SJCRH30 (cell line): ENCODE results near the gene DNAJC17. TPM values are rescaled to one million over a fixed set of nuclear protein-coding genes. Genes with fewer than 3 reads are reported as not detected.
A peak's percentile ranks its signal among the peaks of the same experiment; 100 is the strongest.

Experiments
- DNase-seq, 2 experiments: peaks; one replicate each; pipeline ENCODE4 v3.0.0-alpha.2; 2015 to 2020
- H3K27ac ChIP-seq: fragments of 250-450 bp; sonication (Bioruptor Pico); 2 replicates; pipeline ENCODE4 v1.5.1; 2020; ENCODE audit warnings: mild to moderate bottlenecking, moderate library complexity
- H3K27me3 ChIP-seq: fragments of 250-450 bp; sonication (Bioruptor Pico); 2 replicates; pipeline ENCODE4 v1.5.1; 2020; ENCODE audit warnings: mild to moderate bottlenecking, moderate library complexity
- H3K36me3 ChIP-seq: fragments of 250-450 bp; sonication (Bioruptor Pico); 2 replicates; pipeline ENCODE4 v1.5.1; 2020; ENCODE audit warnings: mild to moderate bottlenecking, moderate library complexity
- H3K4me1 ChIP-seq: fragments of 250-450 bp; sonication (Bioruptor Pico); 2 replicates; pipeline ENCODE4 v1.5.1; 2020; ENCODE audit warnings: mild to moderate bottlenecking, moderate library complexity
- H3K4me3 ChIP-seq: fragments of 250-450 bp; sonication (Bioruptor Pico); 2 replicates; pipeline ENCODE4 v1.5.1; 2020; ENCODE audit warnings: mild to moderate bottlenecking, moderate library complexity
- H3K9me3 ChIP-seq: fragments of 250-450 bp; sonication (Bioruptor Pico); replicated peaks from 2 replicates; pipeline ENCODE4 v1.5.1; 2020; ENCODE audit warnings: mild to moderate bottlenecking, moderate library complexity
- total RNA-seq: library from RNA; depleted of rRNA; stranded (reverse); fragments of >200 nt; shearing (Covaris generic); gene quantifications from 2 replicates; pipeline ENCODE4 v1.2.3, GENCODE V29; 2014

Gene DNAJC17
- total RNA-seq, 1 experiment from 2014 or later: 43.5 TPM

- Histone ChIP-seq H3K4me3 (peak within 1 kb of the TSS; percentile 85), H3K36me3 (peaks cover 16% of the 10 kb centered on the region), H3K27me3 (no peaks in the 10 kb centered on the region), H3K27ac (peak within 1 kb of the TSS; percentile 98), H3K9me3 (no peaks in the 10 kb centered on the region), H3K4me1 (peaks cover 23% of the 10 kb centered on the region)
- peak; percentile 93 to 96 for DNase-seq
Measured at GRCh38 chr15:40754883-40755811, 52.1 kb downstream of the DNAJC17 start, which contains the start of gene RMDN3. TSS of gene RMDN3 (minus strand) at chr15:40755254. CDS start at chr15:40754783, 471 bp downstream.

- H3K27ac ChIP-seq: no peak overlapping the region
- DNase-seq: peak in 1 of 2 experiments; percentile 24
Measured at GRCh38 chr15:40754574-40754882, 52.7 kb downstream of the DNAJC17 start.

GRCh38 chr15:40751745-40752144, 55.5 kb downstream of the DNAJC17 start:
- Histone ChIP-seq H3K4me3 (no peak overlapping the region), H3K4me1 (peaks cover 9% of the 10 kb centered on the region), H3K27ac (no peak overlapping the region), H3K9me3 (no peaks in the 10 kb centered on the region), H3K36me3 (peaks cover 25% of the 10 kb centered on the region), H3K27me3 (no peaks in the 10 kb centered on the region)
- DNase-seq: no peak

More at GRCh38 chr15:40754574-40754882, 52.7 kb downstream of the DNAJC17 start:
- H3K9me3 ChIP-seq: no peaks in the 10 kb centered on the region
- peak overlapping the region; percentile 85 for H3K4me3 ChIP-seq
- no peaks in the 10 kb centered on the region for H3K27me3 ChIP-seq
- peaks cover 17% of the 10 kb centered on the region for H3K4me1 ChIP-seq
- H3K36me3 ChIP-seq: peaks cover 18% of the 10 kb centered on the region

GRCh38 chr15:40750885-40751284, 56.4 kb downstream of the DNAJC17 start:
- DNase-seq: no peak
- H3K36me3 ChIP-seq: peaks cover 25% of the 10 kb centered on the region
- no peaks in the 10 kb centered on the region for H3K9me3 ChIP-seq
- peaks cover 3% of the 10 kb centered on the region; the same call in 1 of the 2 replicates for H3K4me1 ChIP-seq
- H3K27ac ChIP-seq: no peak overlapping the region
- no peak overlapping the region for H3K4me3 ChIP-seq
- H3K27me3 ChIP-seq: no peaks in the 10 kb centered on the region

- Histone ChIP-seq H3K4me1 (peaks cover 11% of the 10 kb centered on the region), H3K27ac (no peak overlapping the region), H3K27me3 (no peaks in the 10 kb centered on the region), H3K4me3 (no peak overlapping the region), H3K36me3 (peaks cover 25% of the 10 kb centered on the region), H3K9me3 (no peaks in the 10 kb centered on the region)
- no peak for DNase-seq
Measured at GRCh38 chr15:40749151-40749630, 58.1 kb downstream of the DNAJC17 start.

- Histone ChIP-seq H3K36me3 (peaks cover 27% of the 10 kb centered on the region), H3K27ac (no peak overlapping the region), H3K9me3 (no peaks in the 10 kb centered on the region), H3K27me3 (no peaks in the 10 kb centered on the region), H3K4me3 (no peak overlapping the region), H3K4me1 (peaks cover 18% of the 10 kb centered on the region)
- no peak for DNase-seq
Measured at GRCh38 chr15:40747685-40748631, 59.3 kb downstream of the DNAJC17 start.

- Histone ChIP-seq H3K4me3 (no peak overlapping the region), H3K36me3 (peaks cover 32% of the 10 kb centered on the region), H3K9me3 (no peaks in the 10 kb centered on the region), H3K27ac (no peak overlapping the region), H3K4me1 (peaks cover 18% of the 10 kb centered on the region), H3K27me3 (no peaks in the 10 kb centered on the region)
- no peak for DNase-seq
Measured at GRCh38 chr15:40746916-40747418, 60.3 kb downstream of the DNAJC17 start.

- peaks cover 18% of the 10 kb centered on the region for H3K4me1 ChIP-seq
- H3K27ac ChIP-seq: peak overlapping the region; percentile 54
- DNase-seq: peak; percentile 94 to 98
- no peak overlapping the region for H3K4me3 ChIP-seq
- no peaks in the 10 kb centered on the region for H3K9me3 ChIP-seq
- H3K27me3 ChIP-seq: no peaks in the 10 kb centered on the region
- peaks cover 27% of the 10 kb centered on the region for H3K36me3 ChIP-seq
Measured at GRCh38 chr15:40744815-40745152, 62.5 kb downstream of the DNAJC17 start.

- H3K36me3 ChIP-seq: peaks cover 22% of the 10 kb centered on the region
- H3K27ac ChIP-seq: peak overlapping the region; percentile 54
- H3K9me3 ChIP-seq: no peaks in the 10 kb centered on the region
- no peaks in the 10 kb centered on the region for H3K27me3 ChIP-seq
- H3K4me3 ChIP-seq: no peak overlapping the region
- H3K4me1 ChIP-seq: peaks cover 18% of the 10 kb centered on the region
- no peak for DNase-seq
Measured at GRCh38 chr15:40743921-40744814, 63.1 kb downstream of the DNAJC17 start.

- no peaks in the 10 kb centered on the region for H3K27me3 ChIP-seq
- H3K9me3 ChIP-seq: no peaks in the 10 kb centered on the region
- H3K36me3 ChIP-seq: peaks cover 22% of the 10 kb centered on the region
- H3K4me3 ChIP-seq: no peak overlapping the region
- H3K4me1 ChIP-seq: peaks cover 18% of the 10 kb centered on the region
- DNase-seq: no peak
- H3K27ac ChIP-seq: peak overlapping the region; percentile 54
Measured at GRCh38 chr15:40743485-40743901, 63.8 kb downstream of the DNAJC17 start.

- DNase-seq: no peak
- Histone ChIP-seq H3K27me3 (no peaks in the 10 kb centered on the region), H3K9me3 (no peaks in the 10 kb centered on the region), H3K4me3 (no peak overlapping the region), H3K27ac (no peak overlapping the region), H3K36me3 (peaks cover 54% of the 10 kb centered on the region), H3K4me1 (peaks cover 10% of the 10 kb centered on the region)
Measured at GRCh38 chr15:40739854-40740253, 67.4 kb downstream of the DNAJC17 start.

- Histone ChIP-seq H3K4me3 (no peak overlapping the region), H3K4me1 (peaks cover 6% of the 10 kb centered on the region), H3K36me3 (peaks cover 62% of the 10 kb centered on the region), H3K9me3 (no peaks in the 10 kb centered on the region), H3K27me3 (no peaks in the 10 kb centered on the region), H3K27ac (no peak overlapping the region)
- no peak for DNase-seq
Measured at GRCh38 chr15:40739047-40739446, 68.2 kb downstream of the DNAJC17 start.

GRCh38 chr15:40737048-40737447, 70.2 kb downstream of the DNAJC17 start:
- no peak for DNase-seq

GRCh38 chr15:40736575-40736974, 70.7 kb downstream of the DNAJC17 start:
- H3K9me3 ChIP-seq: no peaks in the 10 kb centered on the region
- no peaks in the 10 kb centered on the region for H3K27me3 ChIP-seq
- no peaks in the 10 kb centered on the region for H3K4me1 ChIP-seq
- no peak overlapping the region for H3K4me3 ChIP-seq
- H3K36me3 ChIP-seq: peaks cover 71% of the 10 kb centered on the region
- no peak for DNase-seq
- no peak overlapping the region for H3K27ac ChIP-seq

More at GRCh38 chr15:40737048-40737447, 70.2 kb downstream of the DNAJC17 start:
- no peaks in the 10 kb centered on the region for H3K27me3 ChIP-seq
- H3K27ac ChIP-seq: no peak overlapping the region
- no peaks in the 10 kb centered on the region for H3K9me3 ChIP-seq
- H3K36me3 ChIP-seq: peaks cover 66% of the 10 kb centered on the region
- H3K4me1 ChIP-seq: no peaks in the 10 kb centered on the region
- H3K4me3 ChIP-seq: no peak overlapping the region
